Endothelial cell (in vitro differentiated cells): ENCODE data around the gene THBS1. TPM values are rescaled to one million over a fixed set of nuclear protein-coding genes. Genes with fewer than 3 reads are reported as not detected.

ENCODE experiments used
- DNase-seq: peaks from one replicate; pipeline ENCODE4 v3.0.0; 2021; ENCODE audit warnings: low spot score
- H3K27ac Mint-ChIP-seq: one replicate; pipeline ENCODE4 v1.8.0; 2021; ENCODE audit warnings: mixed read lengths, inconsistent platforms; ENCODE audit not compliant: unreplicated experiment
- H3K27me3 Mint-ChIP-seq: one replicate; pipeline ENCODE4 v1.8.0; 2021; ENCODE audit warnings: mild to moderate bottlenecking, moderate library complexity, mixed read lengths, inconsistent platforms; ENCODE audit not compliant: unreplicated experiment
- H3K36me3 Mint-ChIP-seq: one replicate; pipeline ENCODE4 v1.8.0; 2021; ENCODE audit warnings: mild to moderate bottlenecking, low read depth, mixed read lengths, inconsistent platforms; ENCODE audit not compliant: unreplicated experiment
- H3K4me1 Mint-ChIP-seq: one replicate; pipeline ENCODE4 v1.8.0; 2021; ENCODE audit warnings: mild to moderate bottlenecking, mixed read lengths, inconsistent platforms; ENCODE audit not compliant: unreplicated experiment
- H3K4me3 Mint-ChIP-seq: one replicate; pipeline ENCODE4 v1.8.0; 2021; ENCODE audit warnings: mild to moderate bottlenecking, mixed read lengths, inconsistent platforms; ENCODE audit not compliant: unreplicated experiment
- H3K9me3 Mint-ChIP-seq: one replicate; pipeline ENCODE4 v1.8.0; 2021; ENCODE audit warnings: mixed read lengths, inconsistent platforms; ENCODE audit not compliant: unreplicated experiment
- CTCF ChIP-seq: fragments of 200-600 bp; sonication (generic); IDR thresholded peaks from one replicate; pipeline ENCODE4 v1.5.0; 2021; ENCODE audit warnings: antibody characterized with exemption; ENCODE audit not compliant: unreplicated experiment
- total RNA-seq: library from RNA; stranded (reverse); fragmentation: NEBNext Ultra II Directional; extraction: Animal tissue kit (Norgen Biotek cat#: 25700); gene quantifications from one replicate; pipeline ENCODE4 v1.2.1, GENCODE V29; 2021; ENCODE audit not compliant: unreplicated experiment

The THBS1 gene
- total RNA-seq, 1 donor from 2014 or later, result 8.2 TPM

GRCh38 chr15:39613271-39613670, 32.4 kb downstream of the THBS1 start:
- no peak overlapping the region for H3K4me3 Mint-ChIP-seq
- no peaks in the 10 kb centered on the region for H3K9me3 Mint-ChIP-seq
- peaks cover 7% of the 10 kb centered on the region for H3K4me1 Mint-ChIP-seq
- no peak for DNase-seq
- no peak overlapping the region for H3K27ac Mint-ChIP-seq
- TF ChIP-seq CTCF, result no peak
- peaks cover 5% of the 10 kb centered on the region for H3K27me3 Mint-ChIP-seq
- no peaks in the 10 kb centered on the region for H3K36me3 Mint-ChIP-seq

GRCh38 chr15:39613861-39614260, 33.0 kb downstream of the THBS1 start:
- Mint-ChIP-seq H3K27me3 (peaks cover 5% of the 10 kb centered on the region), H3K4me1 (peaks cover 7% of the 10 kb centered on the region), H3K4me3 (no peak overlapping the region), H3K27ac (no peak overlapping the region), H3K36me3 (no peaks in the 10 kb centered on the region), H3K9me3 (no peaks in the 10 kb centered on the region)
- DNase-seq, result no peak
- no peak for TF ChIP-seq CTCF

GRCh38 chr15:39616731-39617455, 36.0 kb downstream of the THBS1 start:
- no peak for DNase-seq
- no peak for TF ChIP-seq CTCF
- Mint-ChIP-seq H3K4me3 (no peak overlapping the region), H3K36me3 (no peaks in the 10 kb centered on the region), H3K9me3 (no peaks in the 10 kb centered on the region), H3K4me1 (peaks cover 7% of the 10 kb centered on the region), H3K27ac (peak overlapping the region; percentile 22), H3K27me3 (peaks cover 1% of the 10 kb centered on the region)

- no peaks in the 10 kb centered on the region for H3K36me3 Mint-ChIP-seq
Observed at GRCh38 chr15:39618063-39618823, 37.4 kb downstream of the THBS1 start.

More at GRCh38 chr15:39618063-39618823, 37.4 kb downstream of the THBS1 start:
- Mint-ChIP-seq H3K9me3 (no peaks in the 10 kb centered on the region), H3K4me3 (no peak overlapping the region), H3K27me3 (peaks cover 1% of the 10 kb centered on the region), H3K27ac (no peak overlapping the region), H3K4me1 (peaks cover 7% of the 10 kb centered on the region)
- no peak for DNase-seq
- no peak for TF ChIP-seq CTCF
